GM18505 (cell line): ENCODE measurements around the gene LRSAM1.
A peak's percentile ranks its signal among the peaks of the same experiment; 100 is the strongest.

Experiments
- ATAC-seq: cut with Tn5 transposase; IDR thresholded peaks from one replicate; pipeline ENCODE4 v1.9.1; 2021; ENCODE audit not compliant: unreplicated experiment
- POLR2A ChIP-seq: IDR thresholded peaks from 4 replicates; pipeline ENCODE4 v1.6.1; 2011; ENCODE audit warnings: borderline replicate concordance; ENCODE audit not compliant: insufficient read depth, insufficient read length; ENCODE audit errors: extremely low read depth

Gene LRSAM1

DNA sequence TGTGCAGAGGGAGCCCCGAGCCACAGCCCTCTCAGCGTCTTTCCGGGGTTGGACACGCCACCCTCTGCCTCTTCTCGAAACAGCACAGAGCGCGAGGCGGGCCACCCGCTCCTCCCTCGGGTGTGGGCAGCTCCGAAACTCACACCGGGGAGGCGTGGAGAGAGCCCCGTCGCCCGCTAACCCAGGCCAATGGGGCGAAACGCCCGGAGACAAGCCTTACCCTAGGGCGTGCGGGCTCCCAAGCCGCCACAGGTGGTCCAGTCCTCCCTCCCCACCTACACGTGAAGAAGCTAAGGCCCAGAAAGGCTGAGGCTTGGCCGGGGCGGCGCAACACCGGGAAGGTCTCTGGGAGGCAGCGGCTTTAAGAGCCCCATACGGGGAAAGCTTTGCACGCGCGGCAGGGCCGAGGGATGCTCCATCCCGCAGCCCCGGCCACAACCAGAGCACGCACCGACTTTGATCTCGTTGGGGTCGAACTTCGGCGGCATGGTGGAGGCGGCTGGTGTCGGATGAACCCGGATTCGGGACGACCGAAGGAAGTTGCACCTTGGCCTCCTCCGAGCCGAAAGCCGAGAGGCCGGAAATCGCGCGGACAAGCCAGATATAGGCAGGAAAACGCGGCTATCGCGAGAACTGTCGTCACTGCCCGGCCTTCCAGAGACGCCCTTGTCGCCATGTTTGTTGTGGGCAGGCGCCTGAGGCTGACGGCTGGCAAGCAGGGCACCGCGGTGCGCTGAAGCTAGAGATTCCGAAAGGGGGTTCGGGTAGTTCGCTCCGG, at the start of gene LRSAM1, which contains the start of gene RPL12:
LRSAM1 (plus strand) TSS at position 681 of the 778 bp plus-strand sequence. CDS start 3,018 bp downstream, outside the sequence.
RPL12 (minus strand) TSS at position 577 of the 778 bp plus-strand sequence; CDS start at position 488, 89 bp downstream.
- peak; percentile 68 for ATAC-seq
- TF ChIP-seq POLR2A = peak; percentile 100

DNA sequence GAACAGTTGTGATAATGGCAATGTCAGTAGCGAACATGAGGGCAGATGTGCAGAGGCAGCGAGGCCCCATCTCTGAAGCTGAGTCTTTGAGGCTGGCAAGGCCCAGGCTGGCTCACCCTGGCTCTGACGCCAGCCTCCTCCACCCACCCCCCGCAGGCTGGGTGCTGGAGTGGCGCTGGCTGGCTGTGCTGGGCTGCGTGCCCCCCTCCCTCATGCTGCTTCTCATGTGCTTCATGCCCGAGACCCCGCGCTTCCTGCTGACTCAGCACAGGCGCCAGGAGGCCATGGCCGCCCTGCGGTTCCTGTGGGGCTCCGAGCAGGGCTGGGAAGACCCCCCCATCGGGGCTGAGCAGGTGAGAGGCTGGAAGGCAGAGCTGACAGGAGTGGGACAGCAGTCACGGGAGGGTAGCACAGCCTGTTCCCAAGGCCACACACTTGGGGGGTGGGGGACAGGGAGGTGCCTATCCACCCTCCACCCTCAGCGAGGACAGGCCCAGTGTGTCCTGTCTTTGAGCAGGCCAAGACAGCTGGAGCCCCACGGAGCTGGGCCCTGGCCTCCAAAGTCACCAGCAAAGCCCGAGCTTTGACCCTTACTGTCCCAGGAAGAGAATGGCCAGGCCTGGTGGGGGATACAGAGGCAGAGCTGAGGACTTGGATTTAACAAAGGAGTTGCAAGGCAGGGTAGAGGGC, 48.8 kb upstream of the LRSAM1 start:
- no peak for TF ChIP-seq POLR2A
- no peak for ATAC-seq

- ATAC-seq = no peak
- no peak for TF ChIP-seq POLR2A
Observed at GRCh38 chr9:127403507-127404192, 47.7 kb upstream of the LRSAM1 start.

DNA sequence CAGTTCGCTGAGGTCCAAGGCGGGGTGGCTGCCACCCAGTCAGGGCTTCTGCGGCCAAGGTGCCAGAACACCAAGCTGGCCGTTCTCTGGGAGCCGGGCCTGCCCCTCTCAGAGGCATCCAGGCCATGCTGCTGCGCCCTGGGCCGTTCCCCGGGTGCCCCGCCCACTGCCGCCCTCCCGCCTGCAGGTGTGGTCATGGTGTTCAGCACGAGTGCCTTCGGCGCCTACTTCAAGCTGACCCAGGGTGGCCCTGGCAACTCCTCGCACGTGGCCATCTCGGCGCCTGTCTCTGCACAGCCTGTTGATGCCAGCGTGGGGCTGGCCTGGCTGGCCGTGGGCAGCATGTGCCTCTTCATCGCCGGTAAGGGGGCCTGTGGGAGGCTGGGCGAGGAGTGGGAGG, 46.7 kb upstream of the LRSAM1 start:
- no peak for ATAC-seq
- no peak for TF ChIP-seq POLR2A

- ATAC-seq = no peak
- TF ChIP-seq POLR2A = no peak
Observed at GRCh38 chr9:127405344-127406125, 45.8 kb upstream of the LRSAM1 start.

DNA sequence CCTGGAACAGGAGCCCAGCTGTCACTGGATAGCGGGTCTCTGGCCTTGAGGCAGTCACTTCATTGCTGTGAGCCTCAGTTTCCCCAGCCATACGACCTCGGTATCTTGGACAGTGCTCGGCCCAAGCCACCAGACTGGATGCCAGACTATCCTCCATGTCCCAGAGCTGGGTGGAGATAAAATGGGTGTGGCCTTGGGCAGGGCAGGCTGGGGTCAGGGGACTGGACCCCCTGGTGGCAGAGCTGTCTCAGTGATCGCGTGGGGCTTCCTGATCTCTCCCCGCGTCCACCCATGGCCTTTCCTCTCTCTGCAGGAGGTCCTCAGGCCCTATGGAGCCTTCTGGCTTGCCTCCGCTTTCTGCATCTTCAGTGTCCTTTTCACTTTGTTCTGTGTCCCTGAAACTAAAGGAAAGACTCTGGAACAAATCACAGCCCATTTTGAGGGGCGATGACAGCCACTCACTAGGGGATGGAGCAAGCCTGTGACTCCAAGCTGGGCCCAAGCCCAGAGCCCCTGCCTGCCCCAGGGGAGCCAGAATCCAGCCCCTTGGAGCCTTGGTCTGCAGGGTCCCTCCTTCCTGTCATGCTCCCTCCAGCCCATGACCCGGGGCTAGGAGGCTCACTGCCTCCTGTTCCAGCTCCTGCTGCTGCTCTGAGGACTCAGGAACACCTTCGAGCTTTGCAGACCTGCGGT, 44.4 kb upstream of the LRSAM1 start:
- no peak for TF ChIP-seq POLR2A
- no peak for ATAC-seq

GRCh38 chr9:127407492-127407843, 43.8 kb upstream of the LRSAM1 start:
- TF ChIP-seq POLR2A = no peak
- no peak for ATAC-seq

- no peak for TF ChIP-seq POLR2A
- no peak for ATAC-seq
Observed at GRCh38 chr9:127411122-127411521, 40.2 kb upstream of the LRSAM1 start.

DNA sequence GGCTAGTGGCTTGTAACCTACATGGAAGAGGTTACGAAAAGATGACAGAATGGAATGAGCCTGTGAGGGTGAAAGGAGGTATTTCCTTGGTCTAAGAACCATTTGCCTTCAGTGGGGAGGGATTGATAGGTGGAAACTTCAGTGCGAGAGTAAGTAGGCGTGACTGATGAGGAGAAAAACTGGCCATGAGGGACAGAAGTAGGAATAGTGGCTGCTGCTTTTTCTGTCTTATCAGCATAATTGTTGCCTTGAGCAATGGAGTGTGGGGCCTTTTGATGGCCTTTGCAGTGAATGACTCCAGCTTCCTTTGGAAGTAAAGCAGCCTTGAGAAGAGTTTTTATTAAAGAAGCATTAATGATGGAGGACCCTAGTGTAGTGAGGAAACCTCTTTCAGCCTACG, 36.2 kb upstream of the LRSAM1 start:
- no peak for ATAC-seq
- TF ChIP-seq POLR2A = no peak

- ATAC-seq = no peak
- TF ChIP-seq POLR2A = no peak
Observed at GRCh38 chr9:127415657-127416056, 35.7 kb upstream of the LRSAM1 start.

DNA sequence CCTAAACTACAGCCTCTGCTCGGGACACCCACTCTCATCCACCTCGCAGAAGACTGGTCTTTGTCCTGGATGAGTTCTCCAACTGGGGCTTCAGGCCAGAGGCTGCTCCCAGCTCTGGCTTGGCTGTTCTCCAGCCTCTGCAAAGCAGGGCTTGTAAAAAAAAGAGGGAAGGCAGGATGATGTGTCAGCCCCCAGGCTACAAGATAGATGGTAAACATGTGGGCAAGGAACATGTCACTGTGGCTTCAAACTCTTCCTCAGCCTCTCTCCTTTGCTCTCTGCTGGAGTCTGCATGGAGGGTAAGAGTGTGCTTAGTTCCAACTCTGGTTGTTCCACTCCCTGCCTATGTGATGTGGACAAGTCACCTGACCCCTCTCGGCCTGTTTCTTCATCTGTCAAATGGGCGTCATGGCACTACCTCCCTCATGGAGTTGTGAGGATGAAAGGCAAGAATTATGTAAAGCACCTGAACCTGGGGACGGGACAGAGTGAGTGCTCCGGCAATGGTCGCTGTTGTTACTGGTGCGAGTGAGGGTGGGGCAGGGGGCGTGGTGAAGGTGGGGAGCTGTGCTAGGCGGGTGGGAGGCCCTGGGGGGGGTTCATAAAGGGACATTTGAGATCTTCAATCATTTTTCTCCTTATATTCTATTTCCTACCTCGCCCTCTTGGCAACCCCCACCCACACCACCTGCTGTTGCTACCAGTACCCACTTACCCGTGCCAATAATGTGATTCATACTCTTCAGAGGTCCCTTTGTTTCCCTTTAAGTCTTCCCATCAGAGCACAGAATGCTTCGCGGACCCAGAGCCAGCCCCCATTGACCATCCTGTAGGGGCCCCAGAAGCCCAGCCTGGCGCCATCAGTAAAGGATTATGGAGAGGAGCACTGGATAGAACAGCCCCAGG, 33.9 kb upstream of the LRSAM1 start:
- no peak for ATAC-seq
- no peak for TF ChIP-seq POLR2A
